ENCODE measurements around the gene RBFOX1.

Gene RBFOX1

GRCh38 chr16:7583396-7583795, 250.8 kb downstream of the RBFOX1 start:
- TF ChIP-seq, protein P1, sequence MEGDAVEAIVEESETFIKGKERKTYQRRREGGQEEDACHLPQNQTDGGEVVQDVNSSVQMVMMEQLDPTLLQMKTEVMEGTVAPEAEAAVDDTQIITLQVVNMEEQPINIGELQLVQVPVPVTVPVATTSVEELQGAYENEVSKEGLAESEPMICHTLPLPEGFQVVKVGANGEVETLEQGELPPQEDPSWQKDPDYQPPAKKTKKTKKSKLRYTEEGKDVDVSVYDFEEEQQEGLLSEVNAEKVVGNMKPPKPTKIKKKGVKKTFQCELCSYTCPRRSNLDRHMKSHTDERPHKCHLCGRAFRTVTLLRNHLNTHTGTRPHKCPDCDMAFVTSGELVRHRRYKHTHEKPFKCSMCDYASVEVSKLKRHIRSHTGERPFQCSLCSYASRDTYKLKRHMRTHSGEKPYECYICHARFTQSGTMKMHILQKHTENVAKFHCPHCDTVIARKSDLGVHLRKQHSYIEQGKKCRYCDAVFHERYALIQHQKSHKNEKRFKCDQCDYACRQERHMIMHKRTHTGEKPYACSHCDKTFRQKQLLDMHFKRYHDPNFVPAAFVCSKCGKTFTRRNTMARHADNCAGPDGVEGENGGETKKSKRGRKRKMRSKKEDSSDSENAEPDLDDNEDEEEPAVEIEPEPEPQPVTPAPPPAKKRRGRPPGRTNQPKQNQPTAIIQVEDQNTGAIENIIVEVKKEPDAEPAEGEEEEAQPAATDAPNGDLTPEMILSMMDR (IDR thresholded peaks at IDR 0.05; ENCODE audit: poor library complexity, severe bottlenecking), result no peak
- Histone ChIP-seq H3K4me3 (ENCODE audit: severe bottlenecking) (no peak overlapping the region), H3K9me3 (ENCODE audit: severe bottlenecking) (no peaks in the 10 kb centered on the region), H3K4me1 (ENCODE audit: insufficient read depth, poor library complexity, severe bottlenecking) (no peaks in the 10 kb centered on the region), H3K36me3 (ENCODE audit: low read depth) (no peaks in the 10 kb centered on the region), H3K27me3 (ENCODE audit: insufficient read depth, poor library complexity, severe bottlenecking) (no peaks in the 10 kb centered on the region), H3K27ac (ENCODE audit: poor library complexity, severe bottlenecking) (no peak overlapping the region)
- ATAC-seq (ENCODE audit: low read depth) (no peak), DNase-seq (ENCODE audit: low spot score) (no peak)

DNA sequence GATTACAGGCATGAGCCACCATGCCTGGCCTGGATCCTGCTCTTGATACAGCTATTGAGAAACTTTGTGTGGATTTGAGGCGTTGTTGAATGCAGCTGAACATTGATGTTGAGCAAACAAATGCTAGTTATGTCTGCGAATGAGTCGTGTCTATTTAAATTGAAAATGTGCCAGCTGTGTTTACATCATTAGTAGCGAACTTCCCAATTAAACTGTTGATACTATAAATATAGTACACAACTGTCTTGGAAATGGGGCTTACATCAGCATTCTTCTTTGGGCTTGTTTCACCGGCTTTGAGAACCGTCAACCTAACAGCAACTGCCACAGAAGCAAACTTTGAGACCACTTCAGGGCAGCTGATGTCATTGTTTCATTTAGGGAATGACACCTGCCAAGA, 251.9 kb downstream of the RBFOX1 start:
- ATAC-seq (ENCODE audit: low read depth), result no peak
- no peaks in the 10 kb centered on the region for H3K36me3 ChIP-seq (ENCODE audit: low read depth)
- no peaks in the 10 kb centered on the region for H3K27me3 ChIP-seq (ENCODE audit: insufficient read depth, poor library complexity, severe bottlenecking)
- no peak overlapping the region for H3K27ac ChIP-seq (ENCODE audit: poor library complexity, severe bottlenecking)
- no peaks in the 10 kb centered on the region for H3K9me3 ChIP-seq (ENCODE audit: severe bottlenecking)
- DNase-seq (ENCODE audit: low spot score), result no peak
- TF ChIP-seq, protein P1 (IDR thresholded peaks at IDR 0.05; ENCODE audit: poor library complexity, severe bottlenecking), result no peak
- H3K4me1 ChIP-seq (ENCODE audit: insufficient read depth, poor library complexity, severe bottlenecking), result no peaks in the 10 kb centered on the region
- no peak overlapping the region for H3K4me3 ChIP-seq (ENCODE audit: severe bottlenecking)

- no peaks in the 10 kb centered on the region for H3K9me3 ChIP-seq (ENCODE audit: severe bottlenecking)
- TF ChIP-seq, protein P1 (IDR thresholded peaks at IDR 0.05; ENCODE audit: poor library complexity, severe bottlenecking), result no peak
- no peak overlapping the region for H3K4me3 ChIP-seq (ENCODE audit: severe bottlenecking)
- no peaks in the 10 kb centered on the region for H3K4me1 ChIP-seq (ENCODE audit: insufficient read depth, poor library complexity, severe bottlenecking)
- ATAC-seq (ENCODE audit: low read depth) (no peak), DNase-seq (ENCODE audit: low spot score) (no peak)
- H3K27ac ChIP-seq (ENCODE audit: poor library complexity, severe bottlenecking), result no peak overlapping the region
- H3K27me3 ChIP-seq (ENCODE audit: insufficient read depth, poor library complexity, severe bottlenecking), result no peaks in the 10 kb centered on the region
- no peaks in the 10 kb centered on the region for H3K36me3 ChIP-seq (ENCODE audit: low read depth)
Measured at GRCh38 chr16:7585705-7586104, 253.1 kb downstream of the RBFOX1 start.

DNA sequence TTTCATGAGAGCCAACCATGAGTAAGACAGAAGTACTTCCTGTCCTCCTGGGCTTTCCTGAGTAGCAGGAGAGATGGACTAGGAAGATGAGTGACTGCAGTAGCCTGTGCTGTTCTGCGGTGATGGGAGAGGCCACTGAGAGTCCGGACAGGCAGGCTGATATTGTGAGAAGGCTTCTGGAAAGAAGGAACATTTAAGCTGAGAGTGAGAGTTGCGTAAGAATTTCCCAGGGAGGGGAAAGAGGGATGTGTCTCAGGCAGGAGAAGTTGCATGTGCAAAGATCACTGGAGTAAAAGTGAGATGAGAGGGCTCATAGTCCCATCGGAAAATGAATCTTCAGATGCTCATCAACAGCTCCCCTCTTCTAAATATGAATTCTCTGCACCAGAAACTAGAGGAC, 258.3 kb downstream of the RBFOX1 start:
- no peak for DNase-seq (ENCODE audit: low spot score)
- no peak for ATAC-seq (ENCODE audit: low read depth)

DNA sequence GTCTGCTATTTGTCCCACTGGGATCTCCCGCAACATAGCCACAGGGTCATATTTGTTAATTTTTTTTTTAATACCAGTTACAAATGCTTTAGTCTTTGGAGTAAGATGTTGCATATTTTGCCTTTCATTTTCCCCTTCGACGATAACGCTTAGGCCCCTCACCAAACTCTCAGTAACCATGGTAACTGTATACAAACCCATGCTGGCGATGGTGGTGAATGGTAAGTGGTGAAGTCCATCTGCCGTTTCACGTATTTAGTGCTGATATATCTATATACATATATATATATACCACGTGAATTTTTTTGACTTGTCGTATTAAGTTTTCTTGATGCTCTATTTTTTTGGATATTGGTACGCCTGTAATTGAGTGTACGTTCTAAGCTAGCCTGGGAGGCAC, 263.7 kb downstream of the RBFOX1 start:
- Histone ChIP-seq H3K4me1 (ENCODE audit: insufficient read depth, poor library complexity, severe bottlenecking) (no peaks in the 10 kb centered on the region), H3K9me3 (ENCODE audit: severe bottlenecking) (peaks cover 2% of the 10 kb centered on the region), H3K36me3 (ENCODE audit: low read depth) (no peaks in the 10 kb centered on the region), H3K4me3 (ENCODE audit: severe bottlenecking) (no peak overlapping the region), H3K27me3 (ENCODE audit: insufficient read depth, poor library complexity, severe bottlenecking) (no peaks in the 10 kb centered on the region), H3K27ac (ENCODE audit: poor library complexity, severe bottlenecking) (no peak overlapping the region)
- DNase-seq (ENCODE audit: low spot score) (no peak), ATAC-seq (ENCODE audit: low read depth) (no peak)
- TF ChIP-seq, protein P1 (IDR thresholded peaks at IDR 0.05; ENCODE audit: poor library complexity, severe bottlenecking), result no peak

More for the DNA sequence above, 258.3 kb downstream of the RBFOX1 start:
- Histone ChIP-seq H3K27me3 (ENCODE audit: insufficient read depth, poor library complexity, severe bottlenecking) (no peaks in the 10 kb centered on the region), H3K9me3 (ENCODE audit: severe bottlenecking) (no peaks in the 10 kb centered on the region), H3K27ac (ENCODE audit: poor library complexity, severe bottlenecking) (no peak overlapping the region), H3K4me3 (ENCODE audit: severe bottlenecking) (no peak overlapping the region), H3K36me3 (ENCODE audit: low read depth) (no peaks in the 10 kb centered on the region), H3K4me1 (ENCODE audit: insufficient read depth, poor library complexity, severe bottlenecking) (no peaks in the 10 kb centered on the region)
- TF ChIP-seq, protein P1 (IDR thresholded peaks at IDR 0.05; ENCODE audit: poor library complexity, severe bottlenecking), result no peak

All from RWPE2 (cell line).